NB4 (cell line): Measurements from ENCODE around the gene ASF1B.

Source experiments
- DNase-seq: peaks from one replicate; pipeline ENCODE4 v3.0.0; 2010; ENCODE audit warnings: low read depth
- H3K4me3 ChIP-seq: one replicate; pipeline ENCODE4 v1.5.1; 2011; ENCODE audit warnings: mild to moderate bottlenecking, low read depth, low read length, moderate library complexity
- CTCF ChIP-seq: IDR thresholded peaks from one replicate; pipeline ENCODE4 v1.5.1; 2012; ENCODE audit warnings: low read depth, low read length
- MAX ChIP-seq: IDR thresholded peaks from 2 replicates; pipeline ENCODE4 v1.6.1; 2011; ENCODE audit warnings: low read depth, low read length
- MYC ChIP-seq: IDR thresholded peaks from 2 replicates; pipeline ENCODE4 v1.6.1; 2011; ENCODE audit warnings: low read depth, low read length
- POLR2A ChIP-seq: IDR thresholded peaks from 2 replicates; pipeline ENCODE4 v1.6.1; 2011; ENCODE audit warnings: mild to moderate bottlenecking; ENCODE audit not compliant: insufficient read length; ENCODE audit errors: extremely low read depth

ASF1B gene

GRCh38 chr19:14142262-14143190, 6.1 kb upstream of the ASF1B start:
- no peak overlapping the region for H3K4me3 ChIP-seq
- TF ChIP-seq MAX (no peak), CTCF (no peak), MYC (no peak), POLR2A (no peak)
- no peak for DNase-seq

GRCh38 chr19:14141041-14141440, 4.7 kb upstream of the ASF1B start:
- no peak for DNase-seq
- no peak for TF ChIP-seq POLR2A
- TF ChIP-seq CTCF: no peak
- TF ChIP-seq MYC: no peak
- TF ChIP-seq MAX: no peak
- no peak overlapping the region for H3K4me3 ChIP-seq

GRCh38 chr19:14139944-14140343, 3.6 kb upstream of the ASF1B start:
- DNase-seq: peak; percentile 70
- H3K4me3 ChIP-seq: no peak overlapping the region
- peak; percentile 62; the same call in 1 of the 2 replicates for TF ChIP-seq MYC
- TF ChIP-seq MAX: peak; percentile 55
- TF ChIP-seq POLR2A: no peak
- no peak for TF ChIP-seq CTCF

GRCh38 chr19:14138576-14139265, 2.3 kb upstream of the ASF1B start:
- no peak overlapping the region for H3K4me3 ChIP-seq
- TF ChIP-seq CTCF: no peak
- TF ChIP-seq MYC: no peak
- no peak for TF ChIP-seq MAX
- TF ChIP-seq POLR2A: no peak
- no peak for DNase-seq

GRCh38 chr19:14135985-14136508, 342 bp downstream of the ASF1B start:
- peak overlapping the region; percentile 70 for H3K4me3 ChIP-seq
- TF ChIP-seq CTCF (no peak), MAX (no peak), MYC (no peak), POLR2A (no peak)
- no peak for DNase-seq
